Lung (tissue), 12 donors: Measurements from ENCODE around the gene TAS2R30. TPM values are rescaled to one million over a fixed set of nuclear protein-coding genes. Genes with fewer than 3 reads are reported as not detected.

Experiments
- ATAC-seq: fragments of 200-7000 bp; cut with Tn5 transposase; one replicate; pipeline ENCODE4 v1.9.1; 2020; ENCODE audit warnings: moderate number of reproducible peaks; ENCODE audit not compliant: insufficient read depth, low FRiP score
- DNase-seq, 3 donors: peaks; one replicate each; pipeline ENCODE4 v3.0.0-alpha.2; 2013 to 2017
- H3K27ac ChIP-seq, 2 donors: one replicate each; pipeline ENCODE4 v1.5.1; 2013; ENCODE audit warnings: mild to moderate bottlenecking in 2 of 2, moderate library complexity in 2 of 2, control low read depth in 1 of 2, inconsistent platforms in 1 of 2, low read depth in 1 of 2, low read length in 1 of 2
- H3K27me3 ChIP-seq, 3 donors: one replicate each; pipeline ENCODE4 v1.5.1; 2013; ENCODE audit warnings: low read length in 2 of 3; ENCODE audit not compliant: control insufficient read depth in 3 of 3, insufficient read depth in 3 of 3
- H3K36me3 ChIP-seq, 4 donors: one replicate each; pipeline ENCODE4 v1.5.1; 2013; ENCODE audit warnings: low read length in 4 of 4, mild to moderate bottlenecking in 1 of 4, moderate library complexity in 1 of 4; ENCODE audit not compliant: control insufficient read depth in 4 of 4, insufficient read depth in 4 of 4
- H3K4me1 ChIP-seq, 5 donors: one replicate each; pipeline ENCODE4 v1.5.1; 2013; ENCODE audit warnings: low read length in 5 of 5, mild to moderate bottlenecking in 2 of 5, moderate library complexity in 1 of 5; ENCODE audit not compliant: control insufficient read depth in 5 of 5, insufficient read depth in 5 of 5
- H3K4me3 ChIP-seq: one replicate; pipeline ENCODE4 v1.5.1; 2013; ENCODE audit warnings: mild to moderate bottlenecking, control low read depth, moderate library complexity
- H3K9ac ChIP-seq, 2 donors: one replicate each; pipeline ENCODE4 v1.5.1; 2013; ENCODE audit warnings: low read length in 2 of 2, control low read depth in 1 of 2; ENCODE audit not compliant: insufficient read depth in 1 of 2
- H3K9me3 ChIP-seq, 4 donors: one replicate each; pipeline ENCODE4 v1.5.1; 2013; ENCODE audit warnings: low read length in 3 of 4, mild to moderate bottlenecking in 1 of 4, moderate library complexity in 1 of 4; ENCODE audit not compliant: control insufficient read depth in 4 of 4, insufficient read depth in 3 of 4
- CTCF ChIP-seq: IDR thresholded peaks from 2 replicates; pipeline ENCODE4 v1.5.1; 2012; ENCODE audit warnings: mild to moderate bottlenecking; ENCODE audit errors: control extremely low read depth, extremely low read depth
- WGBS, 2 donors: extraction: QIAGEN DNeasy Blood & Tissue Kit; methylation state at CpG; one replicate each; pipeline ENCODE4 v1.1.7; 2013; 5-methylcytosine and 5-hydroxymethylcytosine counted together
- polyA plus RNA-seq, 2 donors: library from polyadenylated mRNA; stranded (reverse); fragments of 200-250 nt; gene quantifications; one replicate each; pipeline ENCODE4 v1.2.1, GENCODE V29; 2013
- total RNA-seq, 2 donors: library from RNA; depleted of rRNA in 1 of 2; stranded (reverse); fragments of >200 nt in 1 of 2; gene quantifications; one replicate each; pipeline ENCODE4 v1.2.1, GENCODE V29; 2014 to 2021
- donor health status: control.
- donor health status: control.
- donor health status: Bipolar disorder and iron deficiency.
- donor health status: healthy.
- donor health status: DM: yes; HTN: yes; CAD: no.

The TAS2R30 gene
- total and polyA plus RNA-seq, 4 donors: 0.12 to 40.4 (median 3.5) TPM; not detected in 1

DNA sequence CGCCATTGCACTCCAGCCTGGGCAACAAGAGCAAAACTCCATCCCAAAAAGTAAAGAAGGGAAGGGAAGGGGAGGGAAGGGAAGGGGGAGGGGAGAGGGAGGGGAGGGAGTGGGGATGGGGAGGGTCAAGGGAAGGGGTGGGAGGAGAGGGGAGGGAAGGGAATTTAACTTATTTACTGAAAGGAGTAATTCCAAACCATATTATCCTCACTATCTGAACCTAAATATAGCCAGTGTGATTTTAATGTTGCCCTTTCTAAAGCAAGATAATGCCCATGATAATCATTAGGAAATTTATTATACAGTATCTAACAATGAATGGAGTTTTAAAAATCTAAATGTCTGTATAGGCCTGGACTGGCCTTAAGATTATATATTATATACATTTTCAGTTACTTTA lies 43.8 kb upstream of the TAS2R30 start:
- H3K9me3 ChIP-seq: no peaks in the 10 kb centered on the region
- DNase-seq (no peak), ATAC-seq (no peak)
- H3K9ac ChIP-seq: no peak overlapping the region
- H3K4me1 ChIP-seq: peaks cover 0 to 3% (median 0%) of the 10 kb centered on the region in 5 donors
- no peak overlapping the region for H3K4me3 ChIP-seq
- peaks cover 0 to 3% (median 1%) of the 10 kb centered on the region in 4 donors for H3K36me3 ChIP-seq
- no peak for TF ChIP-seq CTCF
- H3K27me3 ChIP-seq: no peaks in the 10 kb centered on the region
- WGBS, 2 donors: 98 to 100% methylated on average over 1 of the region's 1 CpG
- no peak overlapping the region for H3K27ac ChIP-seq

DNA sequence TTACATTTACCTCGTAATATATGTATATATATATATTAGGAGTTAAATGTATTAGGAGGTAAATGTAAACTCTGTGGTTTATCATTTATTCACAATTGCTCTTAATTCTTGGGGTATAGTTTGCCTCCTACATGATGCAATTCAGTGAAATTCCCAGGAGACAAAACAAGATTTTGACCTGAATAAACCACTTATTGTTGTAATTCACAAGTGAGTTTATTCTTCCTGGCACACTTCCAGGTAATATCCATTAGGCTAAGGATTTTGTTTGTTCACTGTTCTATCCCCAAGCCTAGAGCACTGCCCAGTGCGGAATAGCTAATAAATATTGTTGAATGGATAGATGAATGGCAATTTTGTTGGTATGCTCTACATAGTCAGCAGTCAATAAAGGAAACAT lies 39.6 kb upstream of the TAS2R30 start:
- Histone ChIP-seq H3K27ac (no peak overlapping the region), H3K4me3 (no peak overlapping the region), H3K9me3 (no peaks in the 10 kb centered on the region), H3K4me1 (peaks cover 1 to 20% (median 14%) of the 10 kb centered on the region in 5 donors), H3K36me3 (peaks cover 0 to 5% (median 4%) of the 10 kb centered on the region in 4 donors), H3K9ac (no peak overlapping the region), H3K27me3 (no peaks in the 10 kb centered on the region)
- DNase-seq: no peak
- WGBS, 2 donors: 99% methylated on average over 2 of the region's 2 CpGs
- ATAC-seq: no peak
- no peak for TF ChIP-seq CTCF

- peak overlapping the region in 1 of 2 donors; percentile 62 for H3K27ac ChIP-seq
- DNase-seq: peak; percentile 13 to 80 (median 74)
Measured at GRCh38 chr12:11171969-11172675, 37.7 kb upstream of the TAS2R30 start.

More at GRCh38 chr12:11171969-11172675, 37.7 kb upstream of the TAS2R30 start:
- Histone ChIP-seq H3K27me3 (no peaks in the 10 kb centered on the region), H3K9me3 (no peaks in the 10 kb centered on the region), H3K9ac (peak overlapping the region; percentile 69 to 92), H3K4me3 (peak overlapping the region; percentile 13), H3K4me1 (peaks cover 1 to 23% (median 14%) of the 10 kb centered on the region in 5 donors), H3K36me3 (peaks cover 0 to 5% (median 4%) of the 10 kb centered on the region in 4 donors)
- no peak for TF ChIP-seq CTCF
- no peak for ATAC-seq
- 2 to 5% methylated on average over 10 of the region's 10 CpGs for WGBS, 2 donors
